GM23338 (cell line): ENCODE results near the gene OSBPL5. TPM values are rescaled to one million over a fixed set of nuclear protein-coding genes. Genes with fewer than 3 reads are reported as not detected.

Source experiments
- ATAC-seq: fragments of 200-7000 bp; cut with Tn5 transposase; 3 replicates; pipeline ENCODE4 v1.9.1; 2020
- DNase-seq: peaks from one replicate; pipeline ENCODE4 v3.0.0-alpha.2; 2015; ENCODE audit warnings: low spot score
- H2AFZ ChIP-seq: fragments of 200-600 bp; sonication (generic); 2 replicates; pipeline ENCODE4 v1.8.0; 2016; ENCODE audit warnings: antibody characterized with exemption, mild to moderate bottlenecking, moderate library complexity
- H3F3A ChIP-seq: fragments of 200-600 bp; sonication (generic); replicated peaks from 2 replicates; pipeline ENCODE4 v1.8.0; 2017; ENCODE audit warnings: antibody characterized with exemption, mixed run types, low read depth
- H3K27ac ChIP-seq: fragments of 200-600 bp; sonication (generic); 2 replicates; pipeline ENCODE4 v1.6.1; 2016; ENCODE audit warnings: low read depth
- H3K27me3 ChIP-seq: fragments of 200-600 bp; sonication (generic); 2 replicates; pipeline ENCODE4 v1.8.0; 2016; ENCODE audit warnings: mild to moderate bottlenecking, mixed run types, moderate library complexity; ENCODE audit not compliant: insufficient read depth
- H3K36me3 ChIP-seq: fragments of 200-600 bp; sonication (generic); 2 replicates; pipeline ENCODE4 v1.8.0; 2016; ENCODE audit warnings: mild to moderate bottlenecking; ENCODE audit not compliant: insufficient read depth
- H3K4me1 ChIP-seq: fragments of 200-600 bp; sonication (generic); 2 replicates; pipeline ENCODE4 v1.8.0; 2016; ENCODE audit warnings: mild to moderate bottlenecking, moderate library complexity; ENCODE audit not compliant: insufficient read depth
- H3K4me2 ChIP-seq: fragments of 200-600 bp; sonication (generic); 2 replicates; pipeline ENCODE4 v1.7.1; 2017; ENCODE audit warnings: mixed run types
- H3K4me3 ChIP-seq: fragments of 200-600 bp; sonication (generic); 2 replicates; pipeline ENCODE4 v1.6.1; 2016; ENCODE audit warnings: mixed run types
- H3K79me2 ChIP-seq: fragments of 200-600 bp; sonication (generic); replicated peaks from 2 replicates; pipeline ENCODE4 v1.8.0; 2017; ENCODE audit warnings: mild to moderate bottlenecking; ENCODE audit not compliant: insufficient read depth
- H3K9me2 ChIP-seq: fragments of 200-600 bp; sonication (generic); 2 replicates; pipeline ENCODE4 v1.8.0; 2017; ENCODE audit not compliant: insufficient read depth
- H4K20me1 ChIP-seq: fragments of 200-600 bp; sonication (generic); replicated peaks from 2 replicates; pipeline ENCODE4 v1.8.0; 2017; ENCODE audit warnings: mild to moderate bottlenecking; ENCODE audit not compliant: insufficient read depth
- H3K27ac Mint-ChIP-seq: 2 replicates; pipeline ENCODE4 v1.8.0; 2020; ENCODE audit warnings: inconsistent platforms, mild to moderate bottlenecking, moderate library complexity, mixed read lengths
- H3K27me3 Mint-ChIP-seq: 3 replicates; pipeline ENCODE4 v1.8.0; 2022; ENCODE audit warnings: low read depth, mild to moderate bottlenecking, moderate library complexity, mixed read lengths, inconsistent platforms; ENCODE audit not compliant: insufficient read depth, poor library complexity
- H3K36me3 Mint-ChIP-seq: 3 replicates; pipeline ENCODE4 v1.8.0; 2021; ENCODE audit warnings: low read depth, mild to moderate bottlenecking, inconsistent platforms, moderate library complexity, mixed read lengths
- H3K4me1 Mint-ChIP-seq: 3 replicates; pipeline ENCODE4 v1.8.0; 2020; ENCODE audit warnings: mild to moderate bottlenecking, inconsistent platforms, mixed read lengths
- H3K4me3 Mint-ChIP-seq: 3 replicates; pipeline ENCODE4 v1.8.0; 2021; ENCODE audit warnings: moderate library complexity, mild to moderate bottlenecking, inconsistent platforms, mixed read lengths
- H3K9me3 Mint-ChIP-seq: 3 replicates; pipeline ENCODE4 v1.8.0; 2020; ENCODE audit warnings: moderate library complexity, mild to moderate bottlenecking, inconsistent platforms, mixed read lengths
- CREB1 ChIP-seq: fragments of 250-450 bp; sonication (Bioruptor Pico); IDR thresholded peaks from 2 replicates; pipeline ENCODE4 v1.5.0; 2020; ENCODE audit warnings: low read depth, mild to moderate bottlenecking, moderate library complexity
- CTCF ChIP-seq, 2 experiments: fragments of 200-600 bp in 1 of 2; sonication (generic) in 1 of 2; conservative IDR thresholded peaks; 2 replicates each; pipeline versions ENCODE4 v1.5.1 to v1.6.1; 2016 to 2017; ENCODE audit warnings: antibody characterized with exemption in 2 of 2, low read depth in 2 of 2, mild to moderate bottlenecking in 2 of 2, moderate library complexity in 1 of 2
- ETS1 ChIP-seq: IDR thresholded peaks from 2 replicates; pipeline ENCODE4 v1.6.1; 2016; ENCODE audit warnings: antibody characterized with exemption
- EZH2 ChIP-seq: fragments of 200-600 bp; sonication (generic); IDR thresholded peaks from one replicate; pipeline ENCODE4 v1.8.0; 2017; ENCODE audit warnings: antibody characterized with exemption, mild to moderate bottlenecking, low read depth; ENCODE audit not compliant: unreplicated experiment
- EZH2phosphoT487 ChIP-seq: fragments of 200-600 bp; sonication (generic); IDR thresholded peaks from one replicate; pipeline ENCODE4 v1.8.1; 2018; ENCODE audit warnings: antibody characterized with exemption; ENCODE audit not compliant: unreplicated experiment
- JUNB ChIP-seq: IDR thresholded peaks from one replicate; pipeline ENCODE4 v1.6.1; 2016; ENCODE audit warnings: antibody characterized with exemption; ENCODE audit not compliant: unreplicated experiment
- NANOG ChIP-seq: IDR thresholded peaks from 2 replicates; pipeline ENCODE4 v1.6.1; 2016; ENCODE audit warnings: antibody characterized with exemption, borderline replicate concordance
- POLR2AphosphoS5 ChIP-seq: IDR thresholded peaks from 2 replicates; pipeline ENCODE4 v1.6.1; 2016; ENCODE audit warnings: antibody characterized with exemption, low read depth
- REST ChIP-seq: IDR thresholded peaks from one replicate; pipeline ENCODE4 v1.6.1; 2018; ENCODE audit warnings: antibody characterized with exemption; ENCODE audit not compliant: unreplicated experiment
- STAT1 ChIP-seq: IDR thresholded peaks from one replicate; pipeline ENCODE4 v1.6.1; 2016; ENCODE audit warnings: antibody characterized with exemption; ENCODE audit not compliant: unreplicated experiment
- ZNF114 ChIP-seq: fragments of 250-450 bp; sonication (Bioruptor Pico); IDR thresholded peaks from 2 replicates; pipeline ENCODE4 v1.5.0; 2020; ENCODE audit warnings: mild to moderate bottlenecking, moderate library complexity
- ZNF331 ChIP-seq: fragments of 250-450 bp; sonication (Bioruptor Pico); IDR thresholded peaks from 2 replicates; pipeline ENCODE4 v1.5.0; 2020; ENCODE audit warnings: low read depth, mild to moderate bottlenecking, moderate library complexity
- ZNF462 ChIP-seq: fragments of 250-450 bp; sonication (Bioruptor Pico); IDR thresholded peaks from 2 replicates; pipeline ENCODE4 v1.5.0; 2020; ENCODE audit warnings: mild to moderate bottlenecking, moderate library complexity
- polyA plus RNA-seq: library from polyadenylated mRNA; unstranded; fragments of >200 nt; fragmentation: Nextera tagmentation; extraction: Ambion mirVana; gene quantifications from 2 replicates; pipeline ENCODE4 v1.2.1, GENCODE V29; 2016
- total RNA-seq: library from RNA; depleted of rRNA; stranded (reverse); fragments of >200 nt; shearing (Covaris generic); gene quantifications from 2 replicates; pipeline ENCODE4 v1.2.3, GENCODE V29; 2014

The OSBPL5 gene
- total and polyA plus RNA-seq, 2 experiments from 2014 or later = 2.7 to 12.0 TPM

- no peak overlapping the region for H3K27ac ChIP-seq
- no peak overlapping the region for H2AFZ ChIP-seq
- H3K79me2 ChIP-seq = no peaks in the 10 kb centered on the region
- DNase-seq (no peak), ATAC-seq (no peak)
- Mint-ChIP-seq H3K36me3 (no peaks in the 10 kb centered on the region; the same call in 2 of the 3 replicates), H3K4me1 (peaks cover 60% of the 10 kb centered on the region), H3K9me3 (no peaks in the 10 kb centered on the region), H3K4me3 (no peak overlapping the region), H3K27me3 (peaks cover 6% of the 10 kb centered on the region), H3K27ac (peak overlapping the region; percentile 29; the same call in 1 of the 2 replicates)
- no peaks in the 10 kb centered on the region for H3K36me3 ChIP-seq
- no peaks in the 10 kb centered on the region for H4K20me1 ChIP-seq
- no peak overlapping the region for H3K4me2 ChIP-seq
- peaks cover 7% of the 10 kb centered on the region; the same call in 1 of the 2 replicates for H3K4me1 ChIP-seq
- 0 out of 2 replicates have a peak, but pooled peaks cover 2% of the 10 kb centered on the region for H3F3A ChIP-seq
- H3K27me3 ChIP-seq = no peaks in the 10 kb centered on the region
- TF ChIP-seq REST = no peak
- no peak for TF ChIP-seq CREB1
- no peak for TF ChIP-seq STAT1
- TF ChIP-seq EZH2phosphoT487 = no peak
- TF ChIP-seq ZNF114 = no peak
- no peak for TF ChIP-seq NANOG
- no peak for TF ChIP-seq JUNB
- no peak for TF ChIP-seq POLR2AphosphoS5
- no peak for TF ChIP-seq ZNF331 (CRISPR knock-in tag)
- TF ChIP-seq ZNF462 (CRISPR knock-in tag) = no peak
- TF ChIP-seq CTCF (conservative IDR thresholded peaks at IDR 0.05; ENCODE audit: low read depth in 2 of 2) = no peak
- TF ChIP-seq ETS1 = no peak
- no peak for TF ChIP-seq EZH2
- H3K4me3 ChIP-seq = no peak overlapping the region
- H3K9me2 ChIP-seq = no peaks in the 10 kb centered on the region
These were observed 9.3 kb downstream of the OSBPL5 start for GRCh38 chr11:3155691-3156258.
